Measurements from ENCODE around the gene ICE1.

The ICE1 gene

GRCh38 chr5:5464036-5464715 is 41.7 kb downstream of the ICE1 start:
- no peak for TF ChIP-seq CTCF (IDR thresholded peaks at IDR 0.05)

- TF ChIP-seq CTCF (IDR thresholded peaks at IDR 0.05) = no peak
Observed at GRCh38 chr5:5466227-5466626, 43.8 kb downstream of the ICE1 start.

- no peak for TF ChIP-seq CTCF (IDR thresholded peaks at IDR 0.05)
Observed at GRCh38 chr5:5467737-5468136, 45.3 kb downstream of the ICE1 start.

GRCh38 chr5:5470933-5471332 is 48.5 kb downstream of the ICE1 start:
- no peak for TF ChIP-seq CTCF (IDR thresholded peaks at IDR 0.05)

GRCh38 chr5:5473226-5473625 is 50.7 kb downstream of the ICE1 start:
- TF ChIP-seq CTCF (IDR thresholded peaks at IDR 0.05) = no peak

GRCh38 chr5:5474961-5475360 is 52.5 kb downstream of the ICE1 start:
- no peak for TF ChIP-seq CTCF (IDR thresholded peaks at IDR 0.05)

GRCh38 chr5:5475975-5476374 is 53.5 kb downstream of the ICE1 start:
- no peak for TF ChIP-seq CTCF (IDR thresholded peaks at IDR 0.05)

All from LNCAP (cell line).